WTC11 (cell line): Measurements from ENCODE around the gene MSI2.

Experiments used
- ATF2 ChIP-seq: sonication (generic); formaldehyde crosslinking; IDR thresholded peaks from 2 replicates; pipeline ENCODE4 v1.8.1; 2022; ENCODE audit warnings: low read depth, missing genetic modification reagents, borderline replicate concordance
- CREM ChIP-seq: sonication (generic); formaldehyde crosslinking; IDR thresholded peaks from 2 replicates; pipeline ENCODE4 v1.8.1; 2022; ENCODE audit warnings: mild to moderate bottlenecking, missing genetic modification reagents, moderate library complexity
- CTCF ChIP-seq: fragments of 200-600 bp; IDR thresholded peaks from 2 replicates; pipeline ENCODE4 v1.8.0; 2022; ENCODE audit warnings: antibody characterized with exemption
- ERG ChIP-seq: fragments of 250-450 bp; sonication (Bioruptor Pico); IDR thresholded peaks from 2 replicates; pipeline ENCODE4 v1.8.0; 2021; ENCODE audit warnings: mild to moderate bottlenecking
- ETV6 ChIP-seq: sonication (generic); formaldehyde crosslinking; IDR thresholded peaks from 2 replicates; pipeline ENCODE4 v1.8.1; 2022; ENCODE audit warnings: mild to moderate bottlenecking, missing genetic modification reagents
- FOXP1 ChIP-seq: sonication (generic); formaldehyde crosslinking; IDR thresholded peaks from 2 replicates; pipeline ENCODE4 v1.8.0; 2022; ENCODE audit warnings: missing genetic modification reagents, mild to moderate bottlenecking, moderate library complexity, borderline replicate concordance
- MLX ChIP-seq: sonication (generic); formaldehyde crosslinking; IDR thresholded peaks from 2 replicates; pipeline ENCODE4 v1.8.1; 2023; ENCODE audit warnings: mild to moderate bottlenecking, missing genetic modification reagents, moderate library complexity
- SP1 ChIP-seq: sonication (generic); formaldehyde crosslinking; conservative IDR thresholded peaks from 2 replicates; pipeline ENCODE4 v1.8.1; 2022; ENCODE audit warnings: missing genetic modification reagents
- ZNF121 ChIP-seq: sonication (generic); formaldehyde crosslinking; IDR thresholded peaks from 2 replicates; pipeline ENCODE4 v1.8.0; 2023; ENCODE audit warnings: missing genetic modification reagents
- ZSCAN18 ChIP-seq: fragments of 250-450 bp; sonication (Bioruptor Pico); IDR thresholded peaks from 2 replicates; pipeline ENCODE4 v2.1.2; 2022; ENCODE audit warnings: mild to moderate bottlenecking, moderate library complexity

GRCh38 chr17:57569853-57570252 lies 313.5 kb downstream of the MSI2 start:
- no peak for TF ChIP-seq ERG (CRISPR knock-in tag)
- TF ChIP-seq CTCF: no peak
- TF ChIP-seq SP1 (CRISPR knock-in tag): no peak
- no peak for TF ChIP-seq ATF2
- TF ChIP-seq ZNF121 (CRISPR knock-in tag): no peak
- TF ChIP-seq ETV6 (CRISPR knock-in tag): no peak
- TF ChIP-seq MLX (CRISPR knock-in tag): no peak
- TF ChIP-seq FOXP1: no peak
- no peak for TF ChIP-seq ZSCAN18 (CRISPR knock-in tag)
- no peak for TF ChIP-seq CREM (CRISPR knock-in tag)
